Peyer's patch (tissue), 4 donors: Measurements from ENCODE around the gene LIF.

Experiments used
- CTCF ChIP-seq, 6 experiments: fragments of 450-650 bp in 4 of 6; fragments of 200-600 bp in 2 of 6; sonication (generic) in 1 of 6; IDR thresholded peaks; one replicate each; pipeline ENCODE4 v1.5.1; 2017 to 2019; ENCODE audit warnings: antibody characterized with exemption in 6 of 6, mild to moderate bottlenecking in 3 of 6, moderate library complexity in 1 of 6
- POLR2A ChIP-seq, 2 donors: fragments of 450-650 bp; IDR thresholded peaks; one replicate each; pipeline ENCODE4 v1.5.1; 2017; ENCODE audit warnings: antibody characterized with exemption in 2 of 2, mild to moderate bottlenecking in 2 of 2, moderate library complexity in 2 of 2

DNA sequence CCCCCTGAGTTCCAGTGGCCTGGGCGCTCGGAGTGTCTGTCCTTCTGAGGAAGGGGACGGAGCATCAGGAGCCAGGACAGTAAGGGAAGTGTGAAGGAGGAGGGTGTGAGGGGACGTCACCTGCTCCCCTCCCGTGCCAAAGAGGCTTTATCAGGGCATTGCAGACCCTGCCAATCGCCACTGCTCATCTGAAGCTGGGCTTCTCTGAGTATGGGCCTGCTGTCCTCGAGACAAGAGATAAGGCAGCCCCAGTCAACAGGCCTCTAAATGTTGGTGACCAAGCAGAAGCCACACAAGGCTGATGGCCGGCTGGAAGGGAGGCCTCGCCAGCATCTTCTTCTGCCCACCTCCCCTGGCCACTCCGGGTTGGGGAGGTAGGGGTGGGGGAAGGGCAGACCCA lies 29.8 kb downstream of the LIF start:
- no peak for TF ChIP-seq CTCF (IDR thresholded peaks at IDR 0.05)
- TF ChIP-seq POLR2A (IDR thresholded peaks at IDR 0.05) = no peak
